GM21717 (cell line): ENCODE data around the gene COMMD1.
"Not testable (repeated sequence)": the region's sequence is repeated elsewhere in the genome, so short reads cannot be mapped to it uniquely, and the experiment has no call there.

ENCODE experiments used
- ATAC-seq: cut with Tn5 transposase; IDR thresholded peaks from one replicate; pipeline ENCODE4 v1.9.1; 2021; ENCODE audit warnings: mild to moderate bottlenecking, moderate library complexity; ENCODE audit not compliant: unreplicated experiment

The COMMD1 gene

GRCh38 chr2:62014102-62014501, 108.6 kb downstream of the COMMD1 start:
- no peak for ATAC-seq

DNA sequence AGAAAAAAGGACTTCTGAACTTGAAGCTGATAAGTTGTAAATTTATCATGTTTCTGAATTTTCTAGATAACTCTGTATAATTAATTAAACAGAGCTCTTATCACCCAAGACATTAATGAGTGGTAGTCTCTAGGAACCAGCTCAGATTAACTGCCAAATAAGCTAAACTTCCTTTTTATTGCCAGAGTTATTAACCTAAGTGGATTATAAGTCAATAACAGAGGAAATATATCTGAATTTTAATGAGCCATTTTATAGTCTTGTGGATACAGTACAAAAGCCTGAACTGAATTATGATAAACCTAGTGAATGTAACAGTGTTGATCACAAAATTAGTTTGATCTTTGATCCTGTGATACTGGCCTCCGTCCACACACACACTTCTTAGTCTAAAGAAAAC, 111.5 kb downstream of the COMMD1 start:
- ATAC-seq, result no peak

DNA sequence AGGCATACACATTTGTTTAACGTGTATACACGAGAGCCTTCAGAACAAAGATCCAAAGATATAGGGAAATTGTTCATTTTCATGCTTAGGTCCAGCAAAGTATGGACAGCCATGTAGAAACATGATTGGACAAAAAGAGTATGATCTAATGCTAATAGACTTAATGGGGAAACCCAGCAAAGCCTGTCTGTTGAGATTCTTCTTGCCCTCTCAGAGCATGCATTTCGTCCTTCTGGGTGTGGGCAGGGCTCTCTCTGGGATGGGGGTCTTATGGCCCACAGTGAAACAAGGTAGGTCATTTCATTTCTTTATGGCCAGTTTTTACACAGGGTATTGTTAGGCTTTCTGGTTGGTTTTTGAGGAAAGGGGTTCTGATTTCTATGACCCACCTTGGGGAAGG, 124.4 kb downstream of the COMMD1 start:
- no peak for ATAC-seq

DNA sequence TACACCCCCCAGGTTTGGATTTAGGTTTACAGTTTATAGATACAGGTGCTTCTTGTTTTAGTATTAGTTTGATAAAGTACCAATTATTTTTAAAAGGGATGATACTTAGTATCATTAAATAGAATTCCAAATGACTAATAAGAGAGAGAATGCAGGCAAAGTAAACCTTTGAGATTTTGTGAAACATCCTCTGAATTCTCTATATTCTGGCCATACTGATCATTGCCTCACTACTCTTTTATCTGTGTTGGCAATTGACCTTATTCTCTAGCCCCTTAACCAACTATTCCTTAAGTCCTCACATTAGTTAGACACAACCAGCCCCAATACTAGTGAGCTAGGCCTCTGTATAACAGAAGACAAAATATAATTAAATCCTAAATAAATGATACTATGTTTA, 125.4 kb downstream of the COMMD1 start:
- ATAC-seq, result no peak

- ATAC-seq, result no peak
These were observed 126.6 kb downstream of the COMMD1 start for GRCh38 chr2:62032096-62032495.

- ATAC-seq, result no peak
These were observed 129.2 kb downstream of the COMMD1 start for GRCh38 chr2:62034715-62035114.

DNA sequence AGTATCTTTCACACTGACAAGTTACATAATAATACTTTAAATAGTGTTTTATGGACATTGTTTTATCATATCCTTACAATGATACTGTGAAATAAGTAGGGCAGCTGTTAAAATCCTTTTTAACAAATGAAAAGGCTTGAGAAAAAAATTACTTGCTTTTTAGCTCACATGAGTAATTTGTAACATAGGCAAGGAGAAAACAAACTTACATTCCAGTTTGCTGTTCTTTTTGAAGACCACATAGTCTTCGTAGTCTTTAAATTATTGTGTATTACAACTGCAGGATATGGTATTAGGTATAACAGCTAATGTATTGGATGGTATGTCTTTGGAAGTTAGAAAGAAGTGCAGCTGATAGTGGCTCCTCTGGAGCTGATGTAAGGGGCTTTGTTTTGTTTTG, 130.8 kb downstream of the COMMD1 start:
- ATAC-seq, result no peak

- no peak for ATAC-seq
These were observed 131.3 kb downstream of the COMMD1 start for GRCh38 chr2:62036761-62037250.

DNA sequence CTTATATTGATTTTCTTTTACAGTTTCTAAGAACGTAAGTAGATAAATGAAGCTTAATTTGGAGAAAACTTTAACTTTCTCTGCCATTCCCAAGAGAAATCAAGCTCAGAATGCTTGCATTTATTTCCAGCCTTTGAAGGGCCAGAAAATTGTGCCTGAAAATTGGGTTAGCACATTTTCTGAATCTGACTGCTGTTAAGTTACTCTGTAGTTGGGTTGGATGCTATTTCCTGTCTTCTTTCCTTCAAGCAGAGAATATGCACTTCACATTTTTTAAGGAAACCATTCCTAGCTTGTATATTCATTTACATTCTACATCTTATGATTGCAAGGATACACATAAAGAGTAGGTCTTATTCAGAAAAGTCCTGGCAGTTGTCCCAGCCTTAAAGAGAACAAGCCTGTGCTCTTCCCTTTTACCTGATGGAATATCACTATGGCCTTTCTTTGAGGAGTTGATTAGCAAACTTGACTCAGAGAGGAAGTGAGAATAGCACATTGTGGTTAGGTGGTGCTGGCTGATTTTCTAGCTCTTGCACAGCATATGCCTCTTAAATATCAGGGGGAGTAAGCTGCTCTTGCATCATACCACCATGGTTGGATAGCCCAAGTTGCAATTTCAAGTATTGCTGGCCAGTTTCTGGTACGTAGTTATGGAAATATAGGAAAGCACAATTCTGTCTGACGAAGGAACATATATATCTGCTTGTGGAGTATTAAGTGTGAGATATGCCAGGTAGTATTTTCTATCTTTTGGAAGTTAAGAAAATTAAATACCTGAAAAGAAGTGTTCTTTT, 133.7 kb downstream of the COMMD1 start:
- ATAC-seq, result peak; percentile 99

GRCh38 chr2:62040926-62041325, 135.5 kb downstream of the COMMD1 start:
- no peak for ATAC-seq

DNA sequence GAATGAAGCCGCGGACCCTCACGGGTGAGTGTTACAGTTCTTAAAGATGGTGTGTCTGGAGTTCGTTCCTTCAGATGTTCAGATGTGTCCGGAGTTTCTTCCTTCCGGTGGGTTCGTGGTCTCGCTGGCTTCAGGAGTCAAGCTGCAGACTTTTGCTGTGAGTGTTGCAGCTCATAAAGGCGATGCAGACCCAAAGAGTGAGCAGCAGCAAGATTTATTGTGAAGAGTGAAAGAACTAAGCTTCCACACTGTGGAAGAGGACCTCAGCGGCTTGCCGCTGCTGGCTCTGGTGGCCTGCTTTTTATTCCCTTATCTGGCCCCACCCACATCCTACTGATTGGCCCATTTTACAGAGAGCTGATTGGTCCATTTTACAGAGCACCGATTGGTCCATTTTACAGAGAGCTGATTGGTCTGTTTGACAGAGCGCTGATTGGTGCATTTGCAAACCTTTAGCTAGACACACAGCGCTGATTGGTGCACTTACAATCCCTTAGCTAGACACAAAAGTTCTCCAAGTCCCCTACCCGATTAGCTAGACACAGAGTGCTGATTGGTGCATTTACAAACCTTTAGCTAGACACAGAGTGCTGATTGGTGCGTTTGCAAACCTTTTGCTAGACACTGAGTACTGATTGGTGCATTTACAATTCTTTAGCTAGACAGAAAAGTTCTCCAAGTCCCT, 136.4 kb downstream of the COMMD1 start:
- not testable (repeated sequence) for ATAC-seq

GRCh38 chr2:62042400-62042799, 136.9 kb downstream of the COMMD1 start:
- ATAC-seq, result no peak

DNA sequence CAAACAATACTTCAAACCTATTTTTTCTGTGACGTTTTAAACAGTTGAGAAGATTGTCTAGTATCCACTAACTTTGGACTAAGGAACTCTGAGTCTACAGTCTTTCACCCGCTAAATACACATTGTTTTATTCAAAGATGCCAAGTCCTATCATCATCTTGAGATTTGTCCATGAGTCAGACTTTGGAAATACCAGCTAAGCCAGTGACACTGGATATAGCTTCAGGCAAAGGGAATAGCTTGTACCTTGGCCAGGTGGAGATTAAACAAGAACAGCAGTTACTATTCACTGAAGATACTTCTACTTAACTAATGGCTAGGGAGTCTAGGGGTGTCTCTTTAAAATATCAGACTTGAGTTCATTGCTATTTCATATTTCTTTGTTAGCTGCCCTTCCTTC, 137.5 kb downstream of the COMMD1 start:
- no peak for ATAC-seq

DNA sequence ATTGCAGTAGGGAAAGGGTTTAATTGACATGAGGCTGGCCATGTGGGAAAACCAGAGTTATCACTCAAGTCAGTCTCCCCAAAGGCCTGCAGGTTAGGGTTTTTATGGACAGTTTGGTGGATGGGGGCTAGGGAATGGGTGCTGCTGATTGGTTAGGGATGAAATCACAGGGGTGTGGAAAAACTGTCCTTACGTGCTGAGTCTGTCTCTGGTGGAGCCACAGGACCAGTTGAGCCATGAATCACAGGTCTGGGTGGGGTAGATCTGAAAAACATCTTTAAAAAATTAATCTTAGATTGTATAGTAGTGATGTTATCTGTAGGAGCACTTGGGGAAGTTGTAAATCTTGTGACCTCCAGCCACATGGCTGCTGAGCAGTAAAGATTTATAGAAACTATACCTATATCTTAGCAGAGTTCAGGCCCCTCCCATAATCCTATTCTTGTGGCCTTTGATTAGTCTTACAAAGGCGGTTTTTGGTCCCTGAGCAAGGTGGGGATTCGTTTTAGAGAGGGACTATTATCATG, 139.6 kb downstream of the COMMD1 start:
- ATAC-seq, result no peak

DNA sequence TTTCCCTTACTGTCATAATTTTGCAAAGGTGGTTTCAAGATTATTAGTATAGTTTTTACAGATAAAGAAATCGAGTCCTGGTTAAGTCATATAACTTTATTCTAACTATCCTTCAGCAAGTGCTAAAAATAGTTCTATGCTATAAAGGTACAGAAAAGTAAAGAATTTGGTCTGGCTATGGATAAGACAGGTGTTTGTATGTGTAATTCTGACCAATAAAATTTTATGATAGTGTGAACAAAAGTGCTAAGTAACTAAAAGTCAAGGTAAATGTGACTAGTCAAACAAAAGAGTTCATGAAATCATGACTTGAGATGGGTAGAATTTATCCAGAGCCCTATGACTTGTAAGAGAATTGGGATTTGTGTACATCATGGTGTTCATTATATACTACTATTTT, 140.7 kb downstream of the COMMD1 start:
- no peak for ATAC-seq

DNA sequence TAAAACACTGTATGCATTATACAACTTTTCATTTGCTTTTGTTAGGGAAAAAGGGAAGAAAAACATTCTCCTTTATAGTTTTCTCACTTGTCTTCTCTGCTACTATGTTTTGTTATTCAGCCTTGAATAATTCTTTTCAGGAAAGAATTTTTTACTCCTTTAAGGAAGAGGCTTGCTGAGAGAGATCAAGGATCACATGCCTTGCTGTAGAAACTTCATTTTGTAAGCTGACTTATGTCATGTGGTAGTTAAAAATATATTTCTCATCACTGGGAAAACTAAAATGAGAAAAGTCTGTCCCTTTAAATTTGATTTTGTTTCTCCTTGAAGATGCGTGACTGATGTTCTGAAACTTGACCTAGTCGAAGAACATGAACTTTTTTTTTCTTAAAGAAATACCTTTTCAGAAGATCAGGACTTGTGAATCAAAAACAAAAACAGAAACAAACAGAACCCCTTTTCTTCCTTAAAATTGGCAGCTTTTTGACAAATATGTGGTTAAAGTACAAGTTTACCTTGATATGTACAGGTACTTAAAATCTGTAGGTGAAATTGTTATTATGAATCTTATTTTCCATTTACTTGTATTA, 145.1 kb downstream of the COMMD1 start:
- no peak for ATAC-seq

DNA sequence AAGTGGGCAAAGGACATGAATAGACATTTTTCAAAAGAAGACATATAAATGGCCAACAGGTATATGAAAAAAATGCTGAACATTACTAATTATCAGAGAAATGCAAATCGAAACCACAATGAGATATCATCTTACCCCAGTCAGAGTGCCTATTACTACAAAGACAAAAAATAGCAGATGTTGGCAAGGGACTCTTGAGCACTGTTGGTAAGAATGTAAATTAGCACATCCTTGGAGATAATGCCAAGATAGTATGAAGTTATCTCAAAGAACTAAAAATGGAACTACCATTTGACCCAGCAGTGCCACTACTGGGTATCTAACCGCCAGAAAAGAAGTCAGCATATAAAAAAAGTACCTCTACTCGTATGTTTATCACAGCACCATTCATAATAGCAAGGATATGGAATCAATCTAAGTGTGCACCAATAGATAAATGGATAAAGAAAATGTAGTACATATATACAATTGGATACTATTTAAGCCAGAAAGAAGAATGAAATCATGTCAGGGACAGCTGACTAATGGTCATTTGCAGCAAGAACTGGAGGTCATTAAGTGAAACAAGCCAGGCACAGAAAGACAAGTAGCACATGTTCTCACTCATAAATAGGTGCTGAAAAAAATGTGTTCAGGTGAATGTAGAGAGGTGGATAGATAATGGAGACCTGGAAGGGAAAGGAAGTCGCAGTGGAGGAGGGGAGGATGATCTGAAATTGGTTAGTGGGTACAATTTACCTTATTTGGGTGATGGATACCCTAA, 148.7 kb downstream of the COMMD1 start:
- ATAC-seq, result no peak

DNA sequence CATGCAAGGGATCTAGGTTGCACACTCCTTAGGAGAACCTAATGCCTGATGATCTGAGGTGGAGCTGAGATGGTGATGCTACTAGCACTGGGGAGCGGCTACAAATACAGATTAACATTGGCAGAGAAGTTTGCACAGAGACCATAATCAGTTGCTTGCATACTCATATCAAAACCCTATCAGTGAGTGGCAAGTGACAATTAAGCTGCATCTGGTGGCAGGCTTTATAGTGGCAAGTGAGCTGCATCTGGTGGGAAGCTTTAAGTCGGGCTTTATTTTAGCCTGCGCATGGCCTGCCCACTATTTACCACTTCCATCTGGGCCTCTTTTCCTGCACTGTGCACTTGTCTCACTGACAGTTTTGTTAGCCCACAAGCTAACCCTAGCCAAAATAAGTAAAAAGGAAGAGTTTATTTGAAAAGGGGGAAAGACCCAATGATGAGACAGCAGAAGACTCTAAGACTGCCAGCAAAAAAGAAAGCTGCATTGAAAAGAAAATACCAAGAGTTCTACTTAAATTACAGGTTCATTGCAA, 149.5 kb downstream of the COMMD1 start:
- ATAC-seq, result no peak

GRCh38 chr2:62055724-62056336, 150.4 kb downstream of the COMMD1 start:
- no peak for ATAC-seq

GRCh38 chr2:62056341-62056740, 150.9 kb downstream of the COMMD1 start:
- no peak for ATAC-seq
